PFSK-1 (cell line): Measurements from ENCODE around the gene NFAM1.

Source experiments
- FOXP2 ChIP-seq: optimal IDR thresholded peaks from 2 replicates; pipeline ENCODE3; 2011; ENCODE audit warnings: borderline replicate concordance, control low read depth, inconsistent platforms; ENCODE audit not compliant: insufficient read depth; ENCODE audit errors: extremely low read length, extremely low read depth
- POLR2AphosphoS5 ChIP-seq: IDR thresholded peaks from 2 replicates; pipeline ENCODE4 v1.6.1; 2012; ENCODE audit warnings: low read depth, mild to moderate bottlenecking, control low read depth, low read length, moderate library complexity
- SIN3A ChIP-seq: IDR thresholded peaks from 2 replicates; pipeline ENCODE4 v1.6.1; 2012; ENCODE audit warnings: mild to moderate bottlenecking, low read length, moderate library complexity, borderline replicate concordance; ENCODE audit not compliant: insufficient read depth
- TAF1 ChIP-seq: IDR thresholded peaks from 2 replicates; pipeline ENCODE4 v1.6.1; 2012; ENCODE audit warnings: low read length, control low read depth, borderline replicate concordance; ENCODE audit not compliant: insufficient read depth
- TF ChIP-seq, protein P1 (sequence below), 2 experiments: IDR thresholded peaks; 2 replicates each; pipeline versions ENCODE4 v1.6.1 to v1.8.0; 2011 to 2012; ENCODE audit warnings: low read depth in 2 of 2, low read length in 2 of 2, control low read depth in 1 of 2, inconsistent platforms in 1 of 2, mild to moderate bottlenecking in 1 of 2, moderate library complexity in 1 of 2; ENCODE audit not compliant: insufficient read depth in 1 of 2

NFAM1 gene

DNA sequence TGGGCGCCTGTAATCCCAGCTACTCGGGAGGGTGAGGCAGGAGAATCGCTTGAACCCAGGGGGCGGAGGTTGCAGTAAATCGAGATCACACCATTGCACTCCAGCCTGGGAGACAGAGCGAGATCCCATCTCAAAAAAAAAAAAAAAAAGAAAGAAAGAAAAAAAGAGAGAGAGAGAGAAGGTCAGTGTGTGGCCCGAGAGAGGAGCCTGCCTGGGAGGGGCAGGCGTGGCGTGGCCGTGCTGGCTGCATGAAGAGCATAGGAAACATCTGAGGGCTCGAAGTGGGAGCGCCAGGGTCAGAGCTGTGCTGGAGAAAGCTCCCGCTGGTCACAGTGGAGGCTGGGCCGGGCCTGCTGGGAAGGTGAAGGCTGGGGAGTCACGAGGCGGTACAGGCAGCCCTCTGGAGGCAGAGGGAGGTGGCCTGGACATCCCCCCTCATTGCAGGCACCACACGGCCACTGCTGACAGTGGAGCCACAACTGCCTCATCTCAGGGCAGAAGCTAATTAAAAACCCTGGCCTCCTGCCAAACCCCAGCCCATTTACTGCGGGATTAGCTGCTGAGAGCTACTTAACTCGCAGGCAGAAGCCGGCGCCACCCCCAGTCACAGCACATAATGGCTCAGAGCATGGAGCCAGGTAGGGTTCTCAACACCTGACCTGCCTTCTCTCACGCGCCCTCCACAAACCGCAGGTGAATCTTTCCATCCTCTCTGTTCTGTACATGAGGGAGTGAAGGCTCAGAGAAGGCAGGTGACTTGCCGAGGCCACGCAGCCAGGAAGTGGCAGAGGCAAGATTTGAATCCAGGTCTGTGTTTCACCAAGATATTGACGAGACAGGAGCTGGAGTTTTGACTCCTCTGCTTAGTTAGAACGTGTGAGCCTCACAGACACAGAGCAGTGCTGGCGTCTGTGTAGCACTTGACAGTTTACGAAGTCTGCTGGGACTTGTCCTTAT, 32.6 kb downstream of the NFAM1 start:
- TF ChIP-seq SIN3A (no peak), FOXP2 (no peak), TAF1 (no peak), POLR2AphosphoS5 (no peak)
- TF ChIP-seq, protein P1, sequence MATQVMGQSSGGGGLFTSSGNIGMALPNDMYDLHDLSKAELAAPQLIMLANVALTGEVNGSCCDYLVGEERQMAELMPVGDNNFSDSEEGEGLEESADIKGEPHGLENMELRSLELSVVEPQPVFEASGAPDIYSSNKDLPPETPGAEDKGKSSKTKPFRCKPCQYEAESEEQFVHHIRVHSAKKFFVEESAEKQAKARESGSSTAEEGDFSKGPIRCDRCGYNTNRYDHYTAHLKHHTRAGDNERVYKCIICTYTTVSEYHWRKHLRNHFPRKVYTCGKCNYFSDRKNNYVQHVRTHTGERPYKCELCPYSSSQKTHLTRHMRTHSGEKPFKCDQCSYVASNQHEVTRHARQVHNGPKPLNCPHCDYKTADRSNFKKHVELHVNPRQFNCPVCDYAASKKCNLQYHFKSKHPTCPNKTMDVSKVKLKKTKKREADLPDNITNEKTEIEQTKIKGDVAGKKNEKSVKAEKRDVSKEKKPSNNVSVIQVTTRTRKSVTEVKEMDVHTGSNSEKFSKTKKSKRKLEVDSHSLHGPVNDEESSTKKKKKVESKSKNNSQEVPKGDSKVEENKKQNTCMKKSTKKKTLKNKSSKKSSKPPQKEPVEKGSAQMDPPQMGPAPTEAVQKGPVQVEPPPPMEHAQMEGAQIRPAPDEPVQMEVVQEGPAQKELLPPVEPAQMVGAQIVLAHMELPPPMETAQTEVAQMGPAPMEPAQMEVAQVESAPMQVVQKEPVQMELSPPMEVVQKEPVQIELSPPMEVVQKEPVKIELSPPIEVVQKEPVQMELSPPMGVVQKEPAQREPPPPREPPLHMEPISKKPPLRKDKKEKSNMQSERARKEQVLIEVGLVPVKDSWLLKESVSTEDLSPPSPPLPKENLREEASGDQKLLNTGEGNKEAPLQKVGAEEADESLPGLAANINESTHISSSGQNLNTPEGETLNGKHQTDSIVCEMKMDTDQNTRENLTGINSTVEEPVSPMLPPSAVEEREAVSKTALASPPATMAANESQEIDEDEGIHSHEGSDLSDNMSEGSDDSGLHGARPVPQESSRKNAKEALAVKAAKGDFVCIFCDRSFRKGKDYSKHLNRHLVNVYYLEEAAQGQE (IDR thresholded peaks at IDR 0.05; ENCODE audit: insufficient read depth in 1 of 2, low read depth in 2 of 2, low read length in 2 of 2), result no peak

DNA sequence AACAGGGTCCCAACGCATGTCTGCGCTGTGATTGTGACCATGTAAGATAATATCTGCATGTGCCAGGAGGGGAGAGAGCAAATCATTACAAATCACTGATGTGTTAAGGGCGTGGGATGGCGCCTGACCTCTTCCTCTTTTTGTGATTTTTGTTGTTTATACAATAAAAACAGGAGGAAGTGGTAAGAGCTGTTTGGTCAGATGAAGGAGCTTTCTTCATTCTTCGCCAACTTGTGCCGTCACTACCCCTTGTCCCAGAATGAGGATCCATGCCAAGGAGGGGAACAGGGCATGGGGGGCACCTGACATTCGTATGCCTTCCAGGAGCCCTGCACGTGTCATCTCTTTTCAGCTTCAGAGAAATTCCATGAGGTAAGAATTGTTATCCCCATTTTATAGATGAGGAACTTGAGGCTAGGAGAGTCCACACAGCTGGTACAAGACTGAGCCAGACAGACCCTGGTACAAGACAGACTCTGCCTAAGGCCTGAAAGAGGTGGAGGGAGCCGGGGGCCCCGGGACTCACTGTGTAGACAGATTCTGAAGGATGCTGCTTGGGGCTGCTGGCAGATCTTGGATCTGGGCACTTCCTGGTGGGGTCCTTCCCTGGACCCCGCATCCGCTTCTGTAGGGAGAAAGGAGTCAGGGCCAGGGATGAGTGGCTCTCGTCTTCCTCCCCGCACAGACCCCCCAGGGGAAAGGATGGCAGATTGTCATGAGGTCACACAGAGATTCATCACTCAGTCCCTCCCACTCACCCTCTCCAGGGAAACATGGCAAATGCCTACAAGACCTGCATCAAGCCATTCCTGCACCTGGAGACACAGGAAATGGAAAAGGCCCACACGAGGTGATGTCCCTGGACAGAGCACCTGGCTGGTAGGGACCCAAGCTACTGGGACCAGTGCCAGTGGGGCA, 34.6 kb downstream of the NFAM1 start:
- TF ChIP-seq TAF1, result no peak
- TF ChIP-seq FOXP2, result no peak
- TF ChIP-seq POLR2AphosphoS5, result no peak
- TF ChIP-seq SIN3A, result no peak
- TF ChIP-seq, protein P1 (IDR thresholded peaks at IDR 0.05; ENCODE audit: insufficient read depth in 1 of 2, low read depth in 2 of 2, low read length in 2 of 2), result no peak

DNA sequence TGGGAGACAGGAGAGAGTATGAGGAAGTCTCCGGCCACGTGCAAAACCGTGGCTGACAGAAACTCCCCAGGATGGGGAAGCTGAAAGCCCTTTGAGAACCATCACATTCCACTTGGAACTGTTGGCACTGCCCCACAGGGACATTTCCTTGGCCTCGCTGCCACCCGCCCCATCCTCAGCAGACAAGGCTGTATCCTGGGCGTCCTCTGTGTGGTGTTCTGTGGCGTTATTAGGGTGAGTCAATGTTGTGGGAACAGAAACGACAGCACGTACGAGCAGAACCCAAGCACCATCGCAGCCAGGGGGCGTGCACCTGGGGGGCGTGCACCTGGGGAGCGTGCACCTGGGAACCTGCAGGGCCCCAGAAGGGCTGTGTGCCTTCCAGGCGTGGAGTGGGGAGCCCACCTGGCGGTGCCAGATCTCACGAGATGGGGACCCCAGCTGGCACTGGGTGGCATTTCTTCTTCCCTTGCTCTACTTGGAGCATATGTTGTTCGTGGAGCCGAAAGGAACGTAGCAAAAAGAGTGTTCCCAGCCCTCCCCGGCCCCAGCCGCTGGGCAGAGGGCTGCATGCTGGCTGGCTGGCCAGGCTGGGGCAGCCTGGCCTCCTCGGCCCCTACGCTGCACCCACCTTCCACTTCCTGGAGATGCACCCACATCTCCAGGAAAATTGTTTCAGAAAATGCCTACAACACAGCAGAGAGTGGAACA, 35.4 kb downstream of the NFAM1 start:
- no peak for TF ChIP-seq TAF1
- no peak for TF ChIP-seq POLR2AphosphoS5
- TF ChIP-seq FOXP2, result no peak
- TF ChIP-seq, protein P1 (IDR thresholded peaks at IDR 0.05; ENCODE audit: insufficient read depth in 1 of 2, low read depth in 2 of 2, low read length in 2 of 2), result no peak
- no peak for TF ChIP-seq SIN3A

DNA sequence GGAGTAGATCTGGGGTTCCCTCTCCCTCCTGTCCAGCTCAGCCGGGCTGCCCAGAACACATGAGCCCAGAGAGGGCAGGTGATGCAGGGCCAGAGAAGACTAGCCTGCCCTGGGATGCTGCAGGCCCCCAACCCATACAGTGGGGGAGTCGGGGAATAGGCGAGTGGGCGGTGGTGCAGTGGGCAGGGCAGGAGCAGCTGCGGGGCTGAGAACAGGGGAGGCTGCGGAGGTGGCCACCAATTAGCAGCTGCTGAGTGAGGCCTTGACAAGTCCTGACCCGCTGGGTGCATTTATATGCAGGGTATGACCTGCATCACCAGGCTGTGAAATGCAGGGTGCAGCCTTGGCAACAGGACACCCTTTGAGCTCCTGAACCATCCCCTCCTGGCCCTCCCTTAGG, 43.1 kb downstream of the NFAM1 start:
- TF ChIP-seq, protein P1 (IDR thresholded peaks at IDR 0.05; ENCODE audit: insufficient read depth in 1 of 2, low read depth in 2 of 2, low read length in 2 of 2), result no peak
- TF ChIP-seq POLR2AphosphoS5 (no peak), FOXP2 (no peak), SIN3A (no peak), TAF1 (no peak)
